HepG2 (cell line): ENCODE measurements around the gene DHX32. TPM values are rescaled to one million over a fixed set of nuclear protein-coding genes. Genes with fewer than 3 reads are reported as not detected.

ENCODE experiments used
- BHLHE40 ChIP-seq: IDR thresholded peaks from 2 replicates; pipeline ENCODE4 v1.6.1; 2011; ENCODE audit warnings: low read length, improper control_type of control experiment
- EP300 ChIP-seq, 3 experiments: sonication (generic) in 1 of 3; formaldehyde crosslinking in 1 of 3; IDR thresholded peaks; 2 replicates each; pipeline versions ENCODE4 v1.5.1 to v1.6.1; 2011 to 2020; ENCODE audit warnings: low read depth in 2 of 3, low read length in 2 of 3, borderline replicate concordance in 1 of 3, improper control_type of control experiment in 1 of 3, mild to moderate bottlenecking in 1 of 3, missing genetic modification reagents in 1 of 3, moderate library complexity in 1 of 3
- GATA4 ChIP-seq: sonication (generic); IDR thresholded peaks from 2 replicates; pipeline ENCODE4 v1.6.1; 2016; ENCODE audit warnings: antibody characterized with exemption, low read depth, borderline replicate concordance
- HMG20A ChIP-seq: IDR thresholded peaks from 2 replicates; pipeline ENCODE4 v1.6.1; 2016; ENCODE audit warnings: borderline replicate concordance
- JUND ChIP-seq: sonication (generic); formaldehyde crosslinking; IDR thresholded peaks from 2 replicates; pipeline ENCODE4 v1.8.0; 2022; ENCODE audit warnings: mild to moderate bottlenecking, missing genetic modification reagents
- MAFF ChIP-seq: IDR thresholded peaks from 2 replicates; pipeline ENCODE4 v1.6.1; 2011; ENCODE audit warnings: low read depth, low read length, improper control_type of control experiment
- MXD4 ChIP-seq: IDR thresholded peaks from 2 replicates; pipeline ENCODE4 v1.6.1; 2016; ENCODE audit warnings: mild to moderate bottlenecking, missing biosample characterization, missing genetic modification reagents
- NBN ChIP-seq: fragments of 450-650 bp; conservative IDR thresholded peaks from 2 replicates; pipeline ENCODE4 v1.6.1; 2017
- NFE2L1 ChIP-seq: sonication (generic); formaldehyde crosslinking; IDR thresholded peaks from 2 replicates; pipeline ENCODE4 v1.4.0; 2020; ENCODE audit warnings: missing genetic modification reagents, mild to moderate bottlenecking, borderline replicate concordance
- NKX3-1 ChIP-seq: sonication (generic); formaldehyde crosslinking; IDR thresholded peaks from 2 replicates; pipeline ENCODE4 v1.5.0; 2020; ENCODE audit warnings: missing genetic modification reagents
- NR2C2 ChIP-seq: sonication (generic); formaldehyde crosslinking; IDR thresholded peaks from 2 replicates; pipeline ENCODE4 v1.4.0; 2020; ENCODE audit warnings: missing genetic modification reagents, mild to moderate bottlenecking, moderate library complexity, borderline replicate concordance
- NR2F1 ChIP-seq, 2 experiments: fragments of 450-650 bp in 1 of 2; formaldehyde crosslinking in 1 of 2; IDR thresholded peaks; 2 replicates each; pipeline versions ENCODE4 v1.5.0 to v1.6.1; 2016 to 2020; ENCODE audit warnings: mild to moderate bottlenecking in 1 of 2, missing compliant biosample characterization in 1 of 2, missing genetic modification reagents in 1 of 2, moderate library complexity in 1 of 2
- PITX1 ChIP-seq: sonication (generic); formaldehyde crosslinking; IDR thresholded peaks from 2 replicates; pipeline ENCODE4 v1.5.1; 2020; ENCODE audit warnings: mild to moderate bottlenecking, missing genetic modification reagents
- RXRB ChIP-seq: IDR thresholded peaks from 2 replicates; pipeline ENCODE4 v1.6.1; 2016; ENCODE audit warnings: borderline replicate concordance, missing genetic modification reagents, missing compliant biosample characterization
- ZNF136 ChIP-seq: sonication (generic); formaldehyde crosslinking; IDR thresholded peaks from 2 replicates; pipeline ENCODE4 v1.8.1; 2022; ENCODE audit warnings: low read depth, mild to moderate bottlenecking, moderate library complexity, missing genetic modification reagents
- ZNF264 ChIP-seq: sonication (generic); formaldehyde crosslinking; IDR thresholded peaks from 2 replicates; pipeline ENCODE4 v1.4.0; 2020; ENCODE audit warnings: missing genetic modification reagents
- ZNF547 ChIP-seq: sonication (generic); formaldehyde crosslinking; IDR thresholded peaks from 2 replicates; pipeline ENCODE4 v1.5.1; 2020; ENCODE audit warnings: mild to moderate bottlenecking, missing genetic modification reagents
- polyA plus RNA-seq, 8 experiments: library from polyadenylated mRNA; depleted of rRNA in 3 of 8; stranded (reverse) in 7 of 8; unstranded in 1 of 8; fragments of >200 nt; fragmentation: Illumina TruSeq in 4 of 8; extraction: Trizol in 4 of 8; gene quantifications; 2 replicates each; pipeline versions ENCODE4 v1.2.1 to v1.2.3, GENCODE V29; 2011 to 2016; ENCODE audit warnings: low read depth in 4 of 8, missing spikeins in 1 of 8, mixed read lengths in 1 of 8; ENCODE audit not compliant: insufficient read depth in 1 of 8
- total RNA-seq, 5 experiments: library from RNA; depleted of rRNA; stranded (reverse); fragments of >200 nt; fragmentation: Illumina TruSeq; extraction: Trizol; gene quantifications; 2 replicates each; pipeline ENCODE4 v1.2.3, GENCODE V29; 2016; ENCODE audit warnings: low read depth in 1 of 5
- TF ChIP-seq, protein P1 (sequence below): fragments of 450-650 bp; IDR thresholded peaks from 2 replicates; pipeline ENCODE4 v1.6.1; 2017
- TF ChIP-seq, protein P2 (sequence below): fragments of 450-650 bp; IDR thresholded peaks from 2 replicates; pipeline ENCODE4 v1.6.1; 2016
- TF ChIP-seq, protein P3 (sequence below): sonication (generic); formaldehyde crosslinking; IDR thresholded peaks from 2 replicates; pipeline ENCODE4 v1.5.1; 2020; ENCODE audit warnings: missing genetic modification reagents, mild to moderate bottlenecking, borderline replicate concordance
- TF ChIP-seq, protein P4 (sequence below): sonication (generic); formaldehyde crosslinking; IDR thresholded peaks from 2 replicates; pipeline ENCODE4 v1.4.0; 2020; ENCODE audit warnings: mild to moderate bottlenecking, missing genetic modification reagents

Gene DHX32
- total and polyA plus RNA-seq, 2 of the 13 experiments (the other 11 are each of a cell fraction or from before 2014, with no cell fraction given): 15.5 to 16.5 TPM

DNA sequence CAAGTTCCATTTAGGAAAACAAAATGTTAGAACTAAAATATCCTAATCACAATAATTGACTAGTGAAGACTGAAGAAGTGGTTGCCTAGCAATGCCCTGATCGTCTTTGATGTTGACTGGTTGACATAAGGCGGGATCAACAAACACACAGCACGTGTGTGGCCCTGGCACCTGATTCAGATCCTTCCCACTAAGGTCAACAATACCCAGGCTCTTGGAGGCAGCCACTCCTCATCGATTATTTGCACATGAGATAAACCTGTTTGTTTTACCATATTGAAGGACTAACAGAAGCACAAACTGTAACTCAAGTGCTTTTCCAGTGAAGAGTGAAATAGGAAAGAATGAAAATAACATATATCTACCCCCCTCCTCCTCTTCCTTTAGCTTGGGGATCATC is 30.9 kb upstream of the DHX32 start (continued):
- TF ChIP-seq, protein P1, sequence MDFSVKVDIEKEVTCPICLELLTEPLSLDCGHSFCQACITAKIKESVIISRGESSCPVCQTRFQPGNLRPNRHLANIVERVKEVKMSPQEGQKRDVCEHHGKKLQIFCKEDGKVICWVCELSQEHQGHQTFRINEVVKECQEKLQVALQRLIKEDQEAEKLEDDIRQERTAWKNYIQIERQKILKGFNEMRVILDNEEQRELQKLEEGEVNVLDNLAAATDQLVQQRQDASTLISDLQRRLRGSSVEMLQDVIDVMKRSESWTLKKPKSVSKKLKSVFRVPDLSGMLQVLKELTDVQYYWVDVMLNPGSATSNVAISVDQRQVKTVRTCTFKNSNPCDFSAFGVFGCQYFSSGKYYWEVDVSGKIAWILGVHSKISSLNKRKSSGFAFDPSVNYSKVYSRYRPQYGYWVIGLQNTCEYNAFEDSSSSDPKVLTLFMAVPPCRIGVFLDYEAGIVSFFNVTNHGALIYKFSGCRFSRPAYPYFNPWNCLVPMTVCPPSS: no peak
- TF ChIP-seq NFE2L1 (CRISPR knock-in tag): no peak
- TF ChIP-seq MAFF: no peak
- TF ChIP-seq GATA4: peak; percentile 37; the same call in 1 of the 2 replicates
- no peak for TF ChIP-seq NBN
- TF ChIP-seq HMG20A: peak; percentile 91
- TF ChIP-seq, protein P2, sequence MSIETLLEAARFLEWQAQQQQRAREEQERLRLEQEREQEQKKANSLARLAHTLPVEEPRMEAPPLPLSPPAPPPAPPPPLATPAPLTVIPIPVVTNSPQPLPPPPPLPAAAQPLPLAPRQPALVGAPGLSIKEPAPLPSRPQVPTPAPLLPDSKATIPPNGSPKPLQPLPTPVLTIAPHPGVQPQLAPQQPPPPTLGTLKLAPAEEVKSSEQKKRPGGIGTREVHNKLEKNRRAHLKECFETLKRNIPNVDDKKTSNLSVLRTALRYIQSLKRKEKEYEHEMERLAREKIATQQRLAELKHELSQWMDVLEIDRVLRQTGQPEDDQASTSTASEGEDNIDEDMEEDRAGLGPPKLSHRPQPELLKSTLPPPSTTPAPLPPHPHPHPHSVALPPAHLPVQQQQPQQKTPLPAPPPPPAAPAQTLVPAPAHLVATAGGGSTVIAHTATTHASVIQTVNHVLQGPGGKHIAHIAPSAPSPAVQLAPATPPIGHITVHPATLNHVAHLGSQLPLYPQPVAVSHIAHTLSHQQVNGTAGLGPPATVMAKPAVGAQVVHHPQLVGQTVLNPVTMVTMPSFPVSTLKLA: peak; percentile 51
- TF ChIP-seq, protein P3, sequence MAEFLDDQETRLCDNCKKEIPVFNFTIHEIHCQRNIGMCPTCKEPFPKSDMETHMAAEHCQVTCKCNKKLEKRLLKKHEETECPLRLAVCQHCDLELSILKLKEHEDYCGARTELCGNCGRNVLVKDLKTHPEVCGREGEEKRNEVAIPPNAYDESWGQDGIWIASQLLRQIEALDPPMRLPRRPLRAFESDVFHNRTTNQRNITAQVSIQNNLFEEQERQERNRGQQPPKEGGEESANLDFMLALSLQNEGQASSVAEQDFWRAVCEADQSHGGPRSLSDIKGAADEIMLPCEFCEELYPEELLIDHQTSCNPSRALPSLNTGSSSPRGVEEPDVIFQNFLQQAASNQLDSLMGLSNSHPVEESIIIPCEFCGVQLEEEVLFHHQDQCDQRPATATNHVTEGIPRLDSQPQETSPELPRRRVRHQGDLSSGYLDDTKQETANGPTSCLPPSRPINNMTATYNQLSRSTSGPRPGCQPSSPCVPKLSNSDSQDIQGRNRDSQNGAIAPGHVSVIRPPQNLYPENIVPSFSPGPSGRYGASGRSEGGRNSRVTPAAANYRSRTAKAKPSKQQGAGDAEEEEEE: no peak
- peak in 1 of 2 experiments; percentile 37; a peak in 1 of 4 replicates for TF ChIP-seq EP300 (IDR thresholded peaks at IDR 0.05; ENCODE audit: low read depth in 2 of 2, low read length in 2 of 2)
- TF ChIP-seq EP300 (CRISPR knock-in tag; IDR thresholded peaks at IDR 0.05; ENCODE audit: borderline replicate concordance): peak; percentile 30; the same call in 1 of the 2 replicates
- TF ChIP-seq JUND: no peak
- no peak for TF ChIP-seq MXD4 (CRISPR knock-in tag)
- peak; percentile 48; the same call in 1 of the 2 replicates for TF ChIP-seq RXRB (CRISPR knock-in tag)
- TF ChIP-seq PITX1 (CRISPR knock-in tag): peak; percentile 82; the same call in 1 of the 2 replicates
- peak; percentile 91; the same call in 1 of the 2 replicates for TF ChIP-seq NKX3-1
- peak; percentile 47 to 75; a peak in 2 of 4 replicates for TF ChIP-seq NR2F1 (CRISPR knock-in tag; IDR thresholded peaks at IDR 0.05)
- peak; percentile 42; the same call in 1 of the 2 replicates for TF ChIP-seq ZNF264 (CRISPR knock-in tag)
- no peak for TF ChIP-seq ZNF136 (CRISPR knock-in tag)
- peak; percentile 98 for TF ChIP-seq BHLHE40
- no peak for TF ChIP-seq NR2C2
- TF ChIP-seq, protein P4, sequence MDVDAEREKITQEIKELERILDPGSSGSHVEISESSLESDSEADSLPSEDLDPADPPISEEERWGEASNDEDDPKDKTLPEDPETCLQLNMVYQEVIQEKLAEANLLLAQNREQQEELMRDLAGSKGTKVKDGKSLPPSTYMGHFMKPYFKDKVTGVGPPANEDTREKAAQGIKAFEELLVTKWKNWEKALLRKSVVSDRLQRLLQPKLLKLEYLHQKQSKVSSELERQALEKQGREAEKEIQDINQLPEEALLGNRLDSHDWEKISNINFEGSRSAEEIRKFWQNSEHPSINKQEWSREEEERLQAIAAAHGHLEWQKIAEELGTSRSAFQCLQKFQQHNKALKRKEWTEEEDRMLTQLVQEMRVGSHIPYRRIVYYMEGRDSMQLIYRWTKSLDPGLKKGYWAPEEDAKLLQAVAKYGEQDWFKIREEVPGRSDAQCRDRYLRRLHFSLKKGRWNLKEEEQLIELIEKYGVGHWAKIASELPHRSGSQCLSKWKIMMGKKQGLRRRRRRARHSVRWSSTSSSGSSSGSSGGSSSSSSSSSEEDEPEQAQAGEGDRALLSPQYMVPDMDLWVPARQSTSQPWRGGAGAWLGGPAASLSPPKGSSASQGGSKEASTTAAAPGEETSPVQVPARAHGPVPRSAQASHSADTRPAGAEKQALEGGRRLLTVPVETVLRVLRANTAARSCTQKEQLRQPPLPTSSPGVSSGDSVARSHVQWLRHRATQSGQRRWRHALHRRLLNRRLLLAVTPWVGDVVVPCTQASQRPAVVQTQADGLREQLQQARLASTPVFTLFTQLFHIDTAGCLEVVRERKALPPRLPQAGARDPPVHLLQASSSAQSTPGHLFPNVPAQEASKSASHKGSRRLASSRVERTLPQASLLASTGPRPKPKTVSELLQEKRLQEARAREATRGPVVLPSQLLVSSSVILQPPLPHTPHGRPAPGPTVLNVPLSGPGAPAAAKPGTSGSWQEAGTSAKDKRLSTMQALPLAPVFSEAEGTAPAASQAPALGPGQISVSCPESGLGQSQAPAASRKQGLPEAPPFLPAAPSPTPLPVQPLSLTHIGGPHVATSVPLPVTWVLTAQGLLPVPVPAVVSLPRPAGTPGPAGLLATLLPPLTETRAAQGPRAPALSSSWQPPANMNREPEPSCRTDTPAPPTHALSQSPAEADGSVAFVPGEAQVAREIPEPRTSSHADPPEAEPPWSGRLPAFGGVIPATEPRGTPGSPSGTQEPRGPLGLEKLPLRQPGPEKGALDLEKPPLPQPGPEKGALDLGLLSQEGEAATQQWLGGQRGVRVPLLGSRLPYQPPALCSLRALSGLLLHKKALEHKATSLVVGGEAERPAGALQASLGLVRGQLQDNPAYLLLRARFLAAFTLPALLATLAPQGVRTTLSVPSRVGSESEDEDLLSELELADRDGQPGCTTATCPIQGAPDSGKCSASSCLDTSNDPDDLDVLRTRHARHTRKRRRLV (CRISPR knock-in tag): no peak
- TF ChIP-seq ZNF547: no peak
